IMR-90 (cell line): ENCODE data around the gene TSKS. TPM values are rescaled to one million over a fixed set of nuclear protein-coding genes. Genes with fewer than 3 reads are reported as not detected.

Experiments used
- ATAC-seq: fragments of 200-7000 bp; cut with Tn5 transposase; 2 replicates; pipeline ENCODE4 v1.9.1; 2020; ENCODE audit warnings: low read depth, mild to moderate bottlenecking, moderate library complexity
- BruUV-seq: library from RNA; stranded (reverse); fragments of 400-500 nt; replicated peaks from 2 replicates; lab custom pipeline; 2021; lab: Mats Ljungman, UMichigan
- CTCF ChIA-PET: fragments of 300-600 bp; formaldehyde crosslinking; extraction: SDS; loops from one replicate; lab custom pipeline; 2021; ENCODE audit warnings: antibody characterized with exemption; lab: Yijun Ruan, JAX
- POLR2A ChIA-PET: fragments of 300-600 bp; sonication (Branson Sonifier 250); formaldehyde crosslinking; loops from one replicate; lab custom pipeline; 2022; ENCODE audit warnings: antibody characterized with exemption; ENCODE audit not compliant: unreplicated experiment; lab: Charles Lee
- DNase-seq: peaks from one replicate; pipeline ENCODE4 v3.0.0; 2013
- H2AFZ ChIP-seq: replicated peaks from 2 replicates; pipeline ENCODE3; 2013; ENCODE audit warnings: low read length, mild to moderate bottlenecking; ENCODE audit not compliant: poor library complexity
- H2AK5ac ChIP-seq: 2 replicates; pipeline ENCODE4 v1.6.1; 2013; ENCODE audit warnings: low read depth, low read length, inconsistent platforms
- H2AK9ac ChIP-seq: replicated peaks from 2 replicates; pipeline ENCODE3; 2013; ENCODE audit warnings: mild to moderate bottlenecking, low read depth, low read length, moderate library complexity; ENCODE audit not compliant: poor library complexity
- H2BK120ac ChIP-seq: 2 replicates; pipeline ENCODE4 v1.6.1; 2013; ENCODE audit warnings: low read depth, low read length, inconsistent platforms
- H2BK15ac ChIP-seq: 3 replicates; pipeline ENCODE4 v1.6.1; 2013; ENCODE audit warnings: low read depth, low read length, inconsistent platforms
- H2BK20ac ChIP-seq: 2 replicates; pipeline ENCODE4 v1.6.1; 2013; ENCODE audit warnings: low read depth, mild to moderate bottlenecking, inconsistent platforms, low read length, moderate library complexity
- H2BK5ac ChIP-seq: 2 replicates; pipeline ENCODE4 v1.6.1; 2013; ENCODE audit warnings: mild to moderate bottlenecking, low read depth, low read length, inconsistent platforms; ENCODE audit not compliant: poor library complexity, severe bottlenecking
- H3K14ac ChIP-seq: replicated peaks from 2 replicates; pipeline ENCODE4 v1.6.1; 2013; ENCODE audit warnings: low read depth, low read length, inconsistent platforms
- H3K18ac ChIP-seq: 2 replicates; pipeline ENCODE4 v1.6.1; 2013; ENCODE audit warnings: low read depth, low read length, control low read depth
- H3K23ac ChIP-seq: 2 replicates; pipeline ENCODE4 v1.6.1; 2013; ENCODE audit warnings: low read depth, low read length, inconsistent platforms
- H3K27ac ChIP-seq: 2 replicates; pipeline ENCODE4 v1.5.1; 2013; ENCODE audit warnings: mild to moderate bottlenecking, control low read depth, low read length; ENCODE audit not compliant: insufficient read depth
- H3K27me3 ChIP-seq: 2 replicates; pipeline ENCODE4 v1.6.1; 2013; ENCODE audit warnings: low read length; ENCODE audit not compliant: control insufficient read depth, insufficient read depth
- H3K36me3 ChIP-seq: 2 replicates; pipeline ENCODE4 v1.6.1; 2013; ENCODE audit warnings: low read length, mixed read lengths; ENCODE audit not compliant: control insufficient read depth, insufficient read depth
- H3K4ac ChIP-seq: 2 replicates; pipeline ENCODE4 v1.6.1; 2013; ENCODE audit warnings: low read depth, low read length, inconsistent platforms
- H3K4me1 ChIP-seq: 2 replicates; pipeline ENCODE4 v1.6.1; 2013; ENCODE audit warnings: low read length, mixed read lengths; ENCODE audit not compliant: control insufficient read depth, insufficient read depth
- H3K4me2 ChIP-seq: 2 replicates; pipeline ENCODE4 v1.6.1; 2013; ENCODE audit warnings: low read depth, mild to moderate bottlenecking, control low read depth, low read length, moderate library complexity
- H3K4me3 ChIP-seq: 2 replicates; pipeline ENCODE4 v1.5.1; 2013; ENCODE audit warnings: low read depth, mild to moderate bottlenecking, control low read depth, low read length, moderate library complexity; ENCODE audit not compliant: insufficient read depth
- H3K56ac ChIP-seq: 2 replicates; pipeline ENCODE4 v1.6.1; 2013; ENCODE audit warnings: low read length, inconsistent platforms; ENCODE audit not compliant: insufficient read depth; ENCODE audit errors: extremely low read depth
- H3K79me1 ChIP-seq, 2 experiments: 2 replicates each; pipeline ENCODE4 v1.6.1; 2013; ENCODE audit warnings: low read length in 2 of 2, inconsistent platforms in 1 of 2, low read depth in 1 of 2
- H3K9ac ChIP-seq: 2 replicates; pipeline ENCODE4 v1.6.1; 2013; ENCODE audit warnings: low read depth, low read length, control low read depth
- H3K9me1 ChIP-seq: 2 replicates; pipeline ENCODE4 v1.6.1; 2013; ENCODE audit warnings: low read length, inconsistent platforms; ENCODE audit not compliant: insufficient read depth
- H3K9me3 ChIP-seq: 2 replicates; pipeline ENCODE4 v1.6.1; 2013; ENCODE audit warnings: low read length; ENCODE audit not compliant: control insufficient read depth, insufficient read depth
- H4K20me1 ChIP-seq: 2 replicates; pipeline ENCODE4 v1.6.1; 2013; ENCODE audit warnings: low read length, inconsistent platforms; ENCODE audit not compliant: insufficient read depth
- H4K5ac ChIP-seq: 2 replicates; pipeline ENCODE4 v1.6.1; 2013; ENCODE audit warnings: mild to moderate bottlenecking, low read depth, low read length, control low read depth
- H4K8ac ChIP-seq, 2 experiments: 2 replicates each; pipeline ENCODE4 v1.6.1; 2013; ENCODE audit warnings: low read depth in 2 of 2, low read length in 2 of 2, control low read depth in 1 of 2, inconsistent platforms in 1 of 2
- H4K91ac ChIP-seq: 2 replicates; pipeline ENCODE4 v1.6.1; 2013; ENCODE audit warnings: low read depth, low read length, inconsistent platforms; ENCODE audit not compliant: insufficient read depth
- BHLHE40 ChIP-seq: fragments of 150-350 bp; IDR thresholded peaks from 2 replicates; pipeline ENCODE4 v1.6.1; 2016; ENCODE audit warnings: mild to moderate bottlenecking, low read depth, low read length
- CEBPB ChIP-seq: IDR thresholded peaks from 2 replicates; pipeline ENCODE4 v1.6.1; 2012; ENCODE audit warnings: low read depth, low read length, improper control_type of control experiment
- CHD1 ChIP-seq: IDR thresholded peaks from 2 replicates; pipeline ENCODE4 v1.6.1; 2012; ENCODE audit warnings: low read depth, low read length, improper control_type of control experiment
- CTCF ChIP-seq: conservative IDR thresholded peaks from 2 replicates; pipeline ENCODE4 v1.5.1; 2012; ENCODE audit warnings: mild to moderate bottlenecking, low read depth, low read length, improper control_type of control experiment
- ELK1 ChIP-seq: fragments of 150-350 bp; IDR thresholded peaks from 2 replicates; pipeline ENCODE4 v1.6.1; 2016; ENCODE audit warnings: low read depth, mild to moderate bottlenecking, low read length, moderate library complexity, borderline replicate concordance
- FOS ChIP-seq: fragments of 150-350 bp; IDR thresholded peaks from 2 replicates; pipeline ENCODE4 v1.6.1; 2016; ENCODE audit warnings: low read depth, low read length
- MAFK ChIP-seq: IDR thresholded peaks from 2 replicates; pipeline ENCODE4 v1.6.1; 2012; ENCODE audit warnings: low read depth, low read length, improper control_type of control experiment
- MAZ ChIP-seq: IDR thresholded peaks from 2 replicates; pipeline ENCODE4 v1.6.1; 2012; ENCODE audit warnings: low read depth, mild to moderate bottlenecking, low read length, improper control_type of control experiment, moderate library complexity, borderline replicate concordance
- MXI1 ChIP-seq: IDR thresholded peaks from 2 replicates; pipeline ENCODE4 v1.6.1; 2012; ENCODE audit warnings: low read depth, mild to moderate bottlenecking, low read length, moderate library complexity, borderline replicate concordance
- NFE2L2 ChIP-seq: fragments of 150-350 bp; IDR thresholded peaks from 2 replicates; pipeline ENCODE4 v1.6.1; 2016; ENCODE audit warnings: low read depth, mild to moderate bottlenecking, low read length
- POLR2A ChIP-seq: IDR thresholded peaks from 2 replicates; pipeline ENCODE4 v1.6.1; 2012; ENCODE audit warnings: mild to moderate bottlenecking, low read depth, low read length
- RAD21 ChIP-seq: IDR thresholded peaks from 2 replicates; pipeline ENCODE4 v1.6.1; 2012; ENCODE audit warnings: low read length, improper control_type of control experiment
- RCOR1 ChIP-seq: IDR thresholded peaks from 2 replicates; pipeline ENCODE4 v1.6.1; 2012; ENCODE audit warnings: mild to moderate bottlenecking, low read length, improper control_type of control experiment; ENCODE audit not compliant: insufficient replicate concordance
- RFX5 ChIP-seq: IDR thresholded peaks from 2 replicates; pipeline ENCODE4 v1.8.0; 2012; ENCODE audit warnings: low read depth, mild to moderate bottlenecking, low read length, moderate library complexity
- SMC3 ChIP-seq: fragments of 150-350 bp; IDR thresholded peaks from 2 replicates; pipeline ENCODE4 v1.6.1; 2016; ENCODE audit warnings: low read depth, mild to moderate bottlenecking, antibody characterized with exemption, low read length, moderate library complexity
- USF2 ChIP-seq: fragments of 150-350 bp; IDR thresholded peaks from 2 replicates; pipeline ENCODE4 v1.6.1; 2017; ENCODE audit warnings: mild to moderate bottlenecking, antibody characterized with exemption, low read length, low read depth
- WGBS, 2 experiments: methylation state at CpG; one replicate each; pipeline versions ENCODE4 v1.1.5 to v1.1.7; 2013; ENCODE audit warnings: missing lambda C conversion rate in 2 of 2; ENCODE audit not compliant: insufficient read length in 1 of 2; ENCODE audit errors: extremely low coverage in 2 of 2; 5-methylcytosine and 5-hydroxymethylcytosine counted together
- dilution Hi-C: fragments of 300-500 bp; cut with HindIII; formaldehyde crosslinking; loops from one replicate; pipeline ENCODE4 v1.14.3; 2018; ENCODE audit warnings: low sequenced_read_pairs; ENCODE audit not compliant: unreplicated experiment
- in situ Hi-C: fragments of 300-500 bp; cut with MboI; formaldehyde crosslinking; loops from 3 replicates; pipeline ENCODE4 v1.14.3; 2019; ENCODE audit warnings: low sequenced_read_pairs, inconsistent platforms, mixed read lengths
- intact Hi-C: fragments of 100-400 bp; cut with micrococcal nuclease; formaldehyde crosslinking; loops from 2 replicates; pipeline ENCODE4 v1.10.0; 2022
- polyA plus RNA-seq, 3 experiments: library from polyadenylated mRNA; depleted of rRNA; stranded (reverse); fragments of >200 nt; gene quantifications; 2 replicates each; pipeline ENCODE4 v1.2.3, GENCODE V29; 2012; ENCODE audit warnings: low replicate concordance in 1 of 3
- total RNA-seq: library from RNA; depleted of rRNA; stranded (reverse); fragments of >200 nt; gene quantifications from 2 replicates; pipeline ENCODE4 v1.2.3, GENCODE V29; 2012

TSKS gene
- total and polyA plus RNA-seq, 2 of the 4 experiments (the other 2 are of a cell fraction): not detected

- Histone ChIP-seq H3K79me1 (peaks cover 32 to 78% of the 10 kb centered on the region in 2 experiments), H3K4me3 (no peak overlapping the region), H2BK120ac (no peak overlapping the region), H2BK15ac (no peak overlapping the region), H4K5ac (no peak overlapping the region), H2AK5ac (no peak overlapping the region), H4K91ac (no peak overlapping the region), H4K8ac (no peak overlapping the region), H3K27ac (no peak overlapping the region), H2BK20ac (no peak overlapping the region), H3K4ac (no peak overlapping the region), H2AFZ (no peak overlapping the region), H3K9ac (no peak overlapping the region), H3K23ac (no peak overlapping the region), H2AK9ac (no peak overlapping the region), H4K20me1 (peaks cover 58% of the 10 kb centered on the region), H3K56ac (no peak overlapping the region), H3K4me2 (no peak overlapping the region), H3K36me3 (peaks cover 17% of the 10 kb centered on the region), H3K9me1 (peaks cover 21% of the 10 kb centered on the region; the same call in 1 of the 2 replicates), H3K9me3 (no peaks in the 10 kb centered on the region), H2BK5ac (no peak overlapping the region), H3K18ac (no peak overlapping the region), H3K14ac (no peak overlapping the region), H3K4me1 (no peaks in the 10 kb centered on the region), H3K27me3 (no peaks in the 10 kb centered on the region)
- dilution Hi-C loops: no loop called here
- in situ Hi-C loops: no loop called here
- WGBS, 2 experiments: 93% methylated on average over 3 of the region's 8 CpGs; no CpG with 5 or more reads in 1 of the 2 experiments
- ATAC-seq (no peak), DNase-seq (no peak)
- TF ChIP-seq NFE2L2 (no peak), USF2 (no peak), RCOR1 (no peak), MAZ (no peak), RFX5 (no peak), RAD21 (no peak), ELK1 (no peak), CTCF (no peak), FOS (no peak), SMC3 (no peak), BHLHE40 (no peak), CEBPB (no peak), MXI1 (no peak), CHD1 (no peak), MAFK (no peak), POLR2A (no peak)
- BruUV-seq: no TSS peak
- ChIA-PET POLR2A (no interaction called here), CTCF (no interaction called here)
- intact Hi-C loops: no loop called here
These were observed 11.9 kb upstream of the TSKS start for GRCh38 chr19:49774969-49775368.
